SKM-1 (cell line): Measurements from ENCODE around the gene ANK3.

Experiments
- DNase-seq: peaks from one replicate; lab custom pipeline; 2025; ENCODE audit not compliant: unreplicated experiment; lab: John Stamatoyannopoulos, UW

Gene ANK3

GRCh38 chr10:60186315-60187071, 203.2 kb downstream of the ANK3 start:
- no peak for DNase-seq

- no peak for DNase-seq
These were observed 204.3 kb downstream of the ANK3 start for GRCh38 chr10:60185421-60185820.

- no peak for DNase-seq
These were observed 207.0 kb downstream of the ANK3 start for GRCh38 chr10:60182691-60183090.

GRCh38 chr10:60176925-60177324, 212.8 kb downstream of the ANK3 start:
- no peak for DNase-seq

- DNase-seq = no peak
These were observed 214.2 kb downstream of the ANK3 start for GRCh38 chr10:60175441-60175971.

GRCh38 chr10:60172363-60172990, 217.2 kb downstream of the ANK3 start:
- DNase-seq = no peak

GRCh38 chr10:60171436-60172013, 218.2 kb downstream of the ANK3 start:
- DNase-seq = no peak

- DNase-seq = no peak
These were observed 219.4 kb downstream of the ANK3 start for GRCh38 chr10:60170250-60170649.

- DNase-seq = no peak
These were observed 220.6 kb downstream of the ANK3 start for GRCh38 chr10:60169111-60169510.

GRCh38 chr10:60167050-60167449, 222.6 kb downstream of the ANK3 start:
- no peak for DNase-seq

GRCh38 chr10:60163786-60164185, 225.9 kb downstream of the ANK3 start:
- no peak for DNase-seq

GRCh38 chr10:60162631-60163030, 227.0 kb downstream of the ANK3 start:
- no peak for DNase-seq

- no peak for DNase-seq
These were observed 233.6 kb downstream of the ANK3 start for GRCh38 chr10:60155943-60156683.

GRCh38 chr10:60155099-60155877, 234.4 kb downstream of the ANK3 start:
- no peak for DNase-seq

GRCh38 chr10:60149003-60149402, 240.7 kb downstream of the ANK3 start:
- DNase-seq = no peak

- no peak for DNase-seq
These were observed 241.3 kb downstream of the ANK3 start for GRCh38 chr10:60148266-60148840.

GRCh38 chr10:60147576-60148265, 242.0 kb downstream of the ANK3 start:
- DNase-seq = no peak

- no peak for DNase-seq
These were observed 242.7 kb downstream of the ANK3 start for GRCh38 chr10:60147025-60147424.

- no peak for DNase-seq
These were observed 245.6 kb downstream of the ANK3 start for GRCh38 chr10:60144099-60144498.

GRCh38 chr10:60142736-60143135, 246.9 kb downstream of the ANK3 start:
- no peak for DNase-seq
